ENCODE data around the gene ACTR2. TPM values are rescaled to one million over a fixed set of nuclear protein-coding genes. Genes with fewer than 3 reads are reported as not detected.

ACTR2 gene
- total RNA-seq, 1 experiment from 2014 or later = 347 TPM

- H3K4me1 ChIP-seq (ENCODE audit: control insufficient read depth, insufficient read depth, low read length) = peaks cover 17% of the 10 kb centered on the region
- TF ChIP-seq TCF7L2 (IDR thresholded peaks at IDR 0.05; ENCODE audit: low read depth, low read length) (no peak), CTCF (IDR thresholded peaks at IDR 0.05) (no peak), SIN3A (IDR thresholded peaks at IDR 0.05; ENCODE audit: borderline replicate concordance, insufficient read depth, low read depth, low read length) (no peak), POLR2AphosphoS5 (IDR thresholded peaks at IDR 0.05; ENCODE audit: low read depth, low read length) (no peak)
- intact Hi-C loops (cut with micrococcal nuclease; ENCODE audit: unreplicated experiment) (loop anchor here (5.0 kb wide), 1 partner anchor 283 kb away; no protein-coding TSS in a partner anchor), in situ Hi-C loops (cut with HindIII; ENCODE audit: low pct_unique_long_range_greater_than_20kb, low sequenced_read_pairs) (no loop called here)
- H3K27ac ChIP-seq (ENCODE audit: low read length) = no peak overlapping the region
- no peak overlapping the region for H3K4me3 ChIP-seq (ENCODE audit: low read depth in 2 of 2, low read length in 2 of 2)
- ChIA-PET POLR2A (interaction anchor here (0.6 kb wide), 1 partner anchor 230 kb away, joined by 4 read pairs; no protein-coding TSS in a partner anchor), CTCF (no interaction called here)
- peaks cover 46% of the 10 kb centered on the region for H3K36me3 ChIP-seq (ENCODE audit: control insufficient read depth, insufficient read depth, low read length)
- no TSS peak for BruUV-seq (replicated peaks)
- H3K9me3 ChIP-seq (ENCODE audit: control insufficient read depth, insufficient read depth, low read depth, low read length) = no peaks in the 10 kb centered on the region
- no peaks in the 10 kb centered on the region for H3K27me3 ChIP-seq (ENCODE audit: control insufficient read depth, insufficient read depth, low read length)
- DNase-seq (ENCODE audit: low read depth, low spot score) (no peak), ATAC-seq (no peak)
These were observed 41.3 kb downstream of the ACTR2 start for GRCh38 chr2:65268957-65269356.

DNA sequence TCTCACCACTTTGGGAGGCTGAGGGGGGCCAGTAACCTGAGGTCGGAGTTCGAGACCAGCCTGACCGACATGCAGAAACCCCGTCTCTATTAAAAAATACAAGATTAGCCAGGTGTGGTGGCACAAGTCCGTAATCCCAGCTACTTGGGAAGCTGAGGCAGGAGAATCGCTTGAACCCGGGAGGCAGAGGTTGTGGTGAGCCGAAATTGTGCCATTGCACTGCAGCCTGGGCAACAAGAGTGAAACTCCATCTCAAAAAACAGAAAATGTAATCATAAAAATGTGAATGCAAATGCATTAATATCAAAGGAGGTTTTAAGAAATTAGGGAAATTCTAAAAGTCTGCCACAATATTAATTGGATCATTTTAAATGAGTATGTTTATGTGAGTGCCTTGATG lies 45.7 kb downstream of the ACTR2 start:
- POLR2A ChIA-PET = no interaction called here
- H3K4me3 ChIP-seq (ENCODE audit: low read depth in 2 of 2, low read length in 2 of 2) = no peak overlapping the region
- ATAC-seq (no peak), DNase-seq (ENCODE audit: low read depth, low spot score) (no peak)
- H3K4me1 ChIP-seq (ENCODE audit: control insufficient read depth, insufficient read depth, low read length) = peaks cover 7% of the 10 kb centered on the region; the same call in 1 of the 2 replicates
- CTCF ChIA-PET = no interaction called here
- in situ Hi-C loops (cut with HindIII; ENCODE audit: low pct_unique_long_range_greater_than_20kb, low sequenced_read_pairs) (no loop called here), intact Hi-C loops (cut with micrococcal nuclease; ENCODE audit: unreplicated experiment) (no loop called here)
- no peak overlapping the region for H3K27ac ChIP-seq (ENCODE audit: low read length)
- no peaks in the 10 kb centered on the region for H3K9me3 ChIP-seq (ENCODE audit: control insufficient read depth, insufficient read depth, low read depth, low read length)
- TF ChIP-seq CTCF (IDR thresholded peaks at IDR 0.05) (no peak), POLR2AphosphoS5 (IDR thresholded peaks at IDR 0.05; ENCODE audit: low read depth, low read length) (no peak), SIN3A (IDR thresholded peaks at IDR 0.05; ENCODE audit: borderline replicate concordance, insufficient read depth, low read depth, low read length) (no peak), TCF7L2 (IDR thresholded peaks at IDR 0.05; ENCODE audit: low read depth, low read length) (no peak)
- TF ChIP-seq, protein P1, sequence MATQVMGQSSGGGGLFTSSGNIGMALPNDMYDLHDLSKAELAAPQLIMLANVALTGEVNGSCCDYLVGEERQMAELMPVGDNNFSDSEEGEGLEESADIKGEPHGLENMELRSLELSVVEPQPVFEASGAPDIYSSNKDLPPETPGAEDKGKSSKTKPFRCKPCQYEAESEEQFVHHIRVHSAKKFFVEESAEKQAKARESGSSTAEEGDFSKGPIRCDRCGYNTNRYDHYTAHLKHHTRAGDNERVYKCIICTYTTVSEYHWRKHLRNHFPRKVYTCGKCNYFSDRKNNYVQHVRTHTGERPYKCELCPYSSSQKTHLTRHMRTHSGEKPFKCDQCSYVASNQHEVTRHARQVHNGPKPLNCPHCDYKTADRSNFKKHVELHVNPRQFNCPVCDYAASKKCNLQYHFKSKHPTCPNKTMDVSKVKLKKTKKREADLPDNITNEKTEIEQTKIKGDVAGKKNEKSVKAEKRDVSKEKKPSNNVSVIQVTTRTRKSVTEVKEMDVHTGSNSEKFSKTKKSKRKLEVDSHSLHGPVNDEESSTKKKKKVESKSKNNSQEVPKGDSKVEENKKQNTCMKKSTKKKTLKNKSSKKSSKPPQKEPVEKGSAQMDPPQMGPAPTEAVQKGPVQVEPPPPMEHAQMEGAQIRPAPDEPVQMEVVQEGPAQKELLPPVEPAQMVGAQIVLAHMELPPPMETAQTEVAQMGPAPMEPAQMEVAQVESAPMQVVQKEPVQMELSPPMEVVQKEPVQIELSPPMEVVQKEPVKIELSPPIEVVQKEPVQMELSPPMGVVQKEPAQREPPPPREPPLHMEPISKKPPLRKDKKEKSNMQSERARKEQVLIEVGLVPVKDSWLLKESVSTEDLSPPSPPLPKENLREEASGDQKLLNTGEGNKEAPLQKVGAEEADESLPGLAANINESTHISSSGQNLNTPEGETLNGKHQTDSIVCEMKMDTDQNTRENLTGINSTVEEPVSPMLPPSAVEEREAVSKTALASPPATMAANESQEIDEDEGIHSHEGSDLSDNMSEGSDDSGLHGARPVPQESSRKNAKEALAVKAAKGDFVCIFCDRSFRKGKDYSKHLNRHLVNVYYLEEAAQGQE (IDR thresholded peaks at IDR 0.05; ENCODE audit: insufficient read depth in 1 of 2, low read depth in 2 of 2, low read length in 1 of 2) = no peak
- peaks cover 22% of the 10 kb centered on the region for H3K36me3 ChIP-seq (ENCODE audit: control insufficient read depth, insufficient read depth, low read length)
- no peaks in the 10 kb centered on the region for H3K27me3 ChIP-seq (ENCODE audit: control insufficient read depth, insufficient read depth, low read length)
- no TSS peak for BruUV-seq (replicated peaks)
